MM.1S (cell line): Measurements from ENCODE around the gene TBC1D21.

Experiments
- DNase-seq: peaks from one replicate; pipeline ENCODE4 v3.0.0-alpha.2; 2015
- H2AFZ ChIP-seq: fragments of 300-600 bp; sonication (generic); 2 replicates; pipeline ENCODE4 v1.6.0; 2016; ENCODE audit warnings: antibody characterized with exemption, low read length
- H3F3A ChIP-seq: fragments of 300-600 bp; sonication (generic); 2 replicates; pipeline ENCODE4 v1.6.1; 2016; ENCODE audit warnings: mild to moderate bottlenecking, antibody characterized with exemption, low read length, moderate library complexity, mixed read lengths; ENCODE audit not compliant: insufficient read depth
- H3K27ac ChIP-seq: fragments of 300-600 bp; sonication (generic); 2 replicates; pipeline ENCODE4 v1.5.1; 2016; ENCODE audit warnings: mild to moderate bottlenecking, low read length
- H3K27me3 ChIP-seq: fragments of 300-600 bp; sonication (generic); replicated peaks from 2 replicates; pipeline ENCODE4 v1.6.0; 2016; ENCODE audit warnings: low read length; ENCODE audit not compliant: insufficient read depth
- H3K36me3 ChIP-seq: fragments of 300-600 bp; sonication (generic); replicated peaks from 2 replicates; pipeline ENCODE4 v1.6.1; 2016; ENCODE audit warnings: mild to moderate bottlenecking, low read length, mixed read lengths; ENCODE audit not compliant: insufficient read depth
- H3K4me1 ChIP-seq: fragments of 300-600 bp; sonication (generic); 2 replicates; pipeline ENCODE4 v1.6.1; 2016; ENCODE audit warnings: low read length, mixed read lengths
- H3K4me2 ChIP-seq: fragments of 300-600 bp; sonication (generic); 2 replicates; pipeline ENCODE4 v1.6.0; 2016; ENCODE audit warnings: low read depth, low read length
- H3K4me3 ChIP-seq: fragments of 300-600 bp; sonication (generic); 2 replicates; pipeline ENCODE4 v1.5.1; 2016; ENCODE audit warnings: low read length, mixed read lengths
- H3K79me2 ChIP-seq: fragments of 300-600 bp; sonication (generic); 2 replicates; pipeline ENCODE4 v1.6.1; 2016; ENCODE audit warnings: mixed run types, low read length, mixed read lengths
- H3K9ac ChIP-seq: fragments of 300-600 bp; sonication (generic); 2 replicates; pipeline ENCODE4 v1.6.1; 2016; ENCODE audit warnings: low read length, mixed read lengths
- H3K9me2 ChIP-seq: fragments of 300-600 bp; sonication (generic); replicated peaks from 2 replicates; pipeline ENCODE4 v1.6.1; 2016; ENCODE audit warnings: mild to moderate bottlenecking, low read length, mixed read lengths; ENCODE audit not compliant: insufficient read depth
- H3K9me3 ChIP-seq: fragments of 300-600 bp; sonication (generic); replicated peaks from 2 replicates; pipeline ENCODE4 v1.6.1; 2016; ENCODE audit warnings: mild to moderate bottlenecking, low read length, mixed read lengths; ENCODE audit not compliant: insufficient read depth
- H4K20me1 ChIP-seq: fragments of 300-600 bp; sonication (generic); 2 replicates; pipeline ENCODE4 v1.6.1; 2016; ENCODE audit warnings: mild to moderate bottlenecking, low read length, moderate library complexity, mixed read lengths; ENCODE audit not compliant: insufficient read depth
- EZH2 ChIP-seq: fragments of 300-600 bp; sonication (generic); optimal IDR thresholded peaks from 2 replicates; pipeline ENCODE3; 2017; ENCODE audit warnings: low read depth, mild to moderate bottlenecking, antibody characterized with exemption, low read length, mixed read lengths
- EZH2phosphoT487 ChIP-seq: fragments of 300-600 bp; sonication (generic); IDR thresholded peaks from 2 replicates; pipeline ENCODE4 v1.6.1; 2018; ENCODE audit warnings: antibody characterized with exemption, low read length
- TF ChIP-seq, protein P1 (sequence below): fragments of 300-600 bp; sonication (generic); IDR thresholded peaks from 2 replicates; pipeline ENCODE4 v1.5.1; 2016; ENCODE audit warnings: antibody characterized with exemption, low read length, mixed read lengths

The TBC1D21 gene

DNA sequence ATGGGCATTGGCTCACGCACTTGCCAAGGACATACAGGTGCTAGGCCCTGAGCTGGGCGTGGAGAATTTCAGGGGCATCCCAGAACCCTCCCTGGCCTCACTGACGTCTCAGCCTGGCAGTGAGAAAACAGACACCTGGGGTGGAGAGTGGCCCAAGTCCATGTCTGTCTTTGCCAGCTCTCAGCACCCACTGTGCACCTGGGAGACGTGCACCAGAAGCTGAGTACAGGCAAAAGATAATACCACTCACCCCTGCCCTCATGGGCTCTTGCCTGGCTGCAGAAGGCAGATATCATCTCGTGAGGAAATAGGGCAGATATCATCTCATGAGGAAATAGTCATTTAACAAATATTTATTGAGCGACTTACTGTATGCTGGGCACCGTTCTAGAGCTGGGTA is 60.9 kb downstream of the TBC1D21 start:
- Histone ChIP-seq H3K27ac (no peak overlapping the region), H3K79me2 (no peaks in the 10 kb centered on the region), H3K36me3 (no peaks in the 10 kb centered on the region), H4K20me1 (no peaks in the 10 kb centered on the region), H3K9me2 (no peaks in the 10 kb centered on the region), H3K27me3 (peaks cover 23% of the 10 kb centered on the region; the same call in 1 of the 2 replicates), H3K9me3 (no peaks in the 10 kb centered on the region), H3F3A (no peaks in the 10 kb centered on the region), H3K4me2 (no peak overlapping the region), H3K9ac (no peak overlapping the region), H3K4me3 (no peak overlapping the region), H2AFZ (no peak overlapping the region), H3K4me1 (no peaks in the 10 kb centered on the region)
- TF ChIP-seq, protein P1, sequence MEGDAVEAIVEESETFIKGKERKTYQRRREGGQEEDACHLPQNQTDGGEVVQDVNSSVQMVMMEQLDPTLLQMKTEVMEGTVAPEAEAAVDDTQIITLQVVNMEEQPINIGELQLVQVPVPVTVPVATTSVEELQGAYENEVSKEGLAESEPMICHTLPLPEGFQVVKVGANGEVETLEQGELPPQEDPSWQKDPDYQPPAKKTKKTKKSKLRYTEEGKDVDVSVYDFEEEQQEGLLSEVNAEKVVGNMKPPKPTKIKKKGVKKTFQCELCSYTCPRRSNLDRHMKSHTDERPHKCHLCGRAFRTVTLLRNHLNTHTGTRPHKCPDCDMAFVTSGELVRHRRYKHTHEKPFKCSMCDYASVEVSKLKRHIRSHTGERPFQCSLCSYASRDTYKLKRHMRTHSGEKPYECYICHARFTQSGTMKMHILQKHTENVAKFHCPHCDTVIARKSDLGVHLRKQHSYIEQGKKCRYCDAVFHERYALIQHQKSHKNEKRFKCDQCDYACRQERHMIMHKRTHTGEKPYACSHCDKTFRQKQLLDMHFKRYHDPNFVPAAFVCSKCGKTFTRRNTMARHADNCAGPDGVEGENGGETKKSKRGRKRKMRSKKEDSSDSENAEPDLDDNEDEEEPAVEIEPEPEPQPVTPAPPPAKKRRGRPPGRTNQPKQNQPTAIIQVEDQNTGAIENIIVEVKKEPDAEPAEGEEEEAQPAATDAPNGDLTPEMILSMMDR: no peak
- TF ChIP-seq EZH2 (no peak), EZH2phosphoT487 (no peak)
- DNase-seq: no peak

DNA sequence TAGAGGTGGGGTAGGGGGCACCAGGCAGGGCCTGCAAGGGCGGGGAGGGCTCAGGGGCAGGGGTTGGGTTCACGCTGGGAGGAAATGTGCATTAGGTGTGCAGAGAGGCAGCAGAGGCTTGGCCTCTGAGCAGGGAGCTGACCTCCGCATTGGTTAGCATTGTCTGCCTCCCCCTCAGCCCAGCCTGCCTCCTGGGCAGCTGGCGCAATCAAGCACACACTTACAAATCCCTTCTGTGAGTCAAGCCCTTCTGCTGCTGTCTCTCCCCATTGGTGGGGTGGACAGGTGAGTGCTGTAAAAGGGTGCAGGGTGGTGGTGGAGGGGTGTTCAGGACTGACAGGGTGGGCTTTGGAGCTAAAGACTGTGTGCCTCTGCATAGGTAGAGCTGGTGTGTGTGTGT is 62.2 kb downstream of the TBC1D21 start:
- Histone ChIP-seq H3K27me3 (peaks cover 23% of the 10 kb centered on the region; the same call in 1 of the 2 replicates), H3K9me2 (no peaks in the 10 kb centered on the region), H3F3A (no peaks in the 10 kb centered on the region), H3K4me2 (no peak overlapping the region), H3K4me1 (no peaks in the 10 kb centered on the region), H2AFZ (no peak overlapping the region), H3K27ac (no peak overlapping the region), H4K20me1 (no peaks in the 10 kb centered on the region), H3K79me2 (no peaks in the 10 kb centered on the region), H3K9me3 (no peaks in the 10 kb centered on the region), H3K4me3 (no peak overlapping the region), H3K9ac (no peak overlapping the region), H3K36me3 (no peaks in the 10 kb centered on the region)
- TF ChIP-seq EZH2phosphoT487: no peak
- TF ChIP-seq EZH2: no peak
- TF ChIP-seq, protein P1: no peak
- DNase-seq: no peak

DNA sequence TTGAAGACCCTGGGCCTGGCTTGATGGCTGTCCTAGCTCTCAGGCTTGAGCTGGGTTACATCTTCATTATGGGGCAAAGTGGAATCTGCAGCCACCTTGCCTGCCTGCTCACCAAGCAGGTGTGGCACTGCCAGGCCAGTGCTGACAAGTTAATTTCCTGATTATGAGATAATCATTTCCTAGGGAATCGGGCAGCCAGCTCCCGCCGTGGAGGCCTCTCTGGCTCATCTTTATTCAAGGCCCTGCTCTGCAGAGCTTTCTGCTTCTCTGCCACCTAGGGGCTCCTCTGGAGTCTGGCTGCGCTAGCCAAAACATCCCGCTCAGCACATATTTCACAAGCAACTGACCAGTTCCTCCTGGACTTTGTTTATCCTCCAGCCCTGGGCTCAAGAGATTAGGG is 62.8 kb downstream of the TBC1D21 start:
- Histone ChIP-seq H3K9ac (no peak overlapping the region), H3K4me2 (no peak overlapping the region), H3K9me3 (no peaks in the 10 kb centered on the region), H2AFZ (no peak overlapping the region), H3K9me2 (no peaks in the 10 kb centered on the region), H3K4me3 (no peak overlapping the region), H4K20me1 (no peaks in the 10 kb centered on the region), H3K79me2 (no peaks in the 10 kb centered on the region), H3K27me3 (peaks cover 23% of the 10 kb centered on the region; the same call in 1 of the 2 replicates), H3F3A (no peaks in the 10 kb centered on the region), H3K36me3 (no peaks in the 10 kb centered on the region), H3K4me1 (no peaks in the 10 kb centered on the region), H3K27ac (no peak overlapping the region)
- no peak for DNase-seq
- no peak for TF ChIP-seq EZH2
- TF ChIP-seq EZH2phosphoT487: no peak
- TF ChIP-seq, protein P1: no peak
